ENCODE data around the gene SUPT16H. TPM values are rescaled to one million over a fixed set of nuclear protein-coding genes. Genes with fewer than 3 reads are reported as not detected.
A peak's percentile ranks its signal among the peaks of the same experiment; 100 is the strongest.
"Not testable (repeated sequence)": the region's sequence is repeated elsewhere in the genome, so short reads cannot be mapped to it uniquely, and the experiment has no call there.

SUPT16H gene
- total and polyA plus RNA-seq, 3 donors from 2014 or later = 99.5 to 112 (median 104) TPM

- intact Hi-C loops (cut with DNase I; ENCODE audit: low total_unique reads) = no loop called here
- Histone ChIP-seq H3K4me1 (no peaks in the 10 kb centered on the region), H3K36me3 (ENCODE audit: low read depth, missing control alignments) (no peaks in the 10 kb centered on the region), H3K4me3 (peak overlapping the region; percentile 42 to 48), H3K27me3 (no peaks in the 10 kb centered on the region), H3K9me3 (no peaks in the 10 kb centered on the region), H3K27ac (no peak overlapping the region)
- no peak for DNase-seq
- no peak for TF ChIP-seq POLR2A (IDR thresholded peaks at IDR 0.05)
- no peak for TF ChIP-seq CTCF (IDR thresholded peaks at IDR 0.05)
- 51 to 57% methylated on average over 8 of the region's 8 CpGs for WGBS, 2 donors
These were observed 74.6 kb downstream of the SUPT16H start for GRCh38 chr14:21309238-21309636.

GRCh38 chr14:21308479-21309237, 75.2 kb downstream of the SUPT16H start:
- TF ChIP-seq POLR2A (IDR thresholded peaks at IDR 0.05) = no peak
- no peak for TF ChIP-seq CTCF (IDR thresholded peaks at IDR 0.05)
- 2% methylated on average over 16 of the region's 16 CpGs for WGBS, 2 donors
- intact Hi-C loops (cut with DNase I; ENCODE audit: low total_unique reads) = no loop called here
- Histone ChIP-seq H3K27me3 (no peaks in the 10 kb centered on the region), H3K4me1 (no peaks in the 10 kb centered on the region), H3K9me3 (no peaks in the 10 kb centered on the region), H3K27ac (peak overlapping the region in 1 of 2 donors; percentile 26), H3K4me3 (peak overlapping the region; percentile 42 to 48), H3K36me3 (ENCODE audit: low read depth, missing control alignments) (no peaks in the 10 kb centered on the region)
- peak; percentile 92 for DNase-seq

GRCh38 chr14:21308132-21308478, 75.7 kb downstream of the SUPT16H start:
- Histone ChIP-seq H3K36me3 (ENCODE audit: low read depth, missing control alignments) (no peaks in the 10 kb centered on the region), H3K4me3 (peak overlapping the region in 1 of 2 donors; percentile 48), H3K27me3 (no peaks in the 10 kb centered on the region), H3K9me3 (no peaks in the 10 kb centered on the region), H3K4me1 (no peaks in the 10 kb centered on the region), H3K27ac (peak overlapping the region in 1 of 2 donors; percentile 26)
- TF ChIP-seq CTCF (IDR thresholded peaks at IDR 0.05) = no peak
- TF ChIP-seq POLR2A (IDR thresholded peaks at IDR 0.05) = no peak
- no peak for DNase-seq
- intact Hi-C loops (cut with DNase I; ENCODE audit: low total_unique reads) = no loop called here

- Histone ChIP-seq H3K4me1 (no peaks in the 10 kb centered on the region), H3K27ac (no peak overlapping the region), H3K36me3 (ENCODE audit: low read depth, missing control alignments) (no peaks in the 10 kb centered on the region), H3K9me3 (no peaks in the 10 kb centered on the region), H3K4me3 (no peak overlapping the region), H3K27me3 (no peaks in the 10 kb centered on the region)
- DNase-seq = no peak
- TF ChIP-seq POLR2A (IDR thresholded peaks at IDR 0.05) (no peak), CTCF (IDR thresholded peaks at IDR 0.05) (no peak)
- 78 to 80% methylated on average over 3 of the region's 3 CpGs for WGBS, 2 donors
- intact Hi-C loops (cut with DNase I; ENCODE audit: low total_unique reads) = no loop called here
These were observed 76.2 kb downstream of the SUPT16H start for GRCh38 chr14:21307637-21308036.

- DNase-seq; H3K27ac ChIP-seq; H3K4me1 ChIP-seq; H3K36me3 ChIP-seq (ENCODE audit: low read depth, missing control alignments); intact Hi-C loops (cut with DNase I; ENCODE audit: low total_unique reads); H3K4me3 ChIP-seq; H3K27me3 ChIP-seq; H3K9me3 ChIP-seq: not testable (repeated sequence)
- 86 to 96% methylated on average over 2 of the region's 2 CpGs for WGBS, 2 donors
These were observed 81.0 kb downstream of the SUPT16H start for GRCh38 chr14:21302836-21303140.

All from testis (tissue), 3 donors.